ENCODE measurements around the gene CALML3.

- no peak for TF ChIP-seq RAD21 (IDR thresholded peaks at IDR 0.05; ENCODE audit: low read depth)
- no peak for TF ChIP-seq CREB1 (IDR thresholded peaks at IDR 0.05; ENCODE audit: low read depth)
- no peak for TF ChIP-seq MAX (IDR thresholded peaks at IDR 0.05)
- no peak for TF ChIP-seq TAF1 (IDR thresholded peaks at IDR 0.05; ENCODE audit: low read depth)
- no peak for TF ChIP-seq YY1 (IDR thresholded peaks at IDR 0.05; ENCODE audit: low read depth)
- TF ChIP-seq EP300 (IDR thresholded peaks at IDR 0.05; ENCODE audit: borderline replicate concordance): no peak
- no peak for TF ChIP-seq USF1 (IDR thresholded peaks at IDR 0.05)
- TF ChIP-seq EGR1 (IDR thresholded peaks at IDR 0.05): no peak
- no peak for TF ChIP-seq NFIC (IDR thresholded peaks at IDR 0.05)
- TF ChIP-seq REST (IDR thresholded peaks at IDR 0.05; ENCODE audit: low read depth): no peak
Observed at GRCh38 chr10:5570007-5570655, 45.4 kb downstream of the CALML3 start.

Measured in Ishikawa (cell line).